ENCODE data around the gene HSD11B1. TPM values are rescaled to one million over a fixed set of nuclear protein-coding genes. Genes with fewer than 3 reads are reported as not detected.
"Not testable (repeated sequence)": the region's sequence is repeated elsewhere in the genome, so short reads cannot be mapped to it uniquely, and the experiment has no call there.

Gene HSD11B1
- total RNA-seq, 2 donors from 2014 or later: 0.66 to 3.6 TPM

- TF ChIP-seq POLR2A (IDR thresholded peaks at IDR 0.05) (no peak), CTCF (IDR thresholded peaks at IDR 0.05) (no peak)
- Histone ChIP-seq H3K4me1 (peaks cover 6% of the 10 kb centered on the region), H3K27me3 (no peaks in the 10 kb centered on the region), H3K27ac (no peak overlapping the region), H3K36me3 (replicated peaks in 1 of 2; ENCODE audit: insufficient read depth in 1 of 2, low read depth in 2 of 2) (no peaks in the 10 kb centered on the region), H3K4me3 (no peak overlapping the region), H3K9me3 (no peaks in the 10 kb centered on the region)
- intact Hi-C loops (cut with DNase I): loop anchor here (5.0 kb wide), 1 partner anchor 94 kb away; no protein-coding TSS in a partner anchor
- ATAC-seq (no peak), DNase-seq (no peak)
Observed at GRCh38 chr1:209696673-209697072, 8.0 kb upstream of the HSD11B1 start.

DNA sequence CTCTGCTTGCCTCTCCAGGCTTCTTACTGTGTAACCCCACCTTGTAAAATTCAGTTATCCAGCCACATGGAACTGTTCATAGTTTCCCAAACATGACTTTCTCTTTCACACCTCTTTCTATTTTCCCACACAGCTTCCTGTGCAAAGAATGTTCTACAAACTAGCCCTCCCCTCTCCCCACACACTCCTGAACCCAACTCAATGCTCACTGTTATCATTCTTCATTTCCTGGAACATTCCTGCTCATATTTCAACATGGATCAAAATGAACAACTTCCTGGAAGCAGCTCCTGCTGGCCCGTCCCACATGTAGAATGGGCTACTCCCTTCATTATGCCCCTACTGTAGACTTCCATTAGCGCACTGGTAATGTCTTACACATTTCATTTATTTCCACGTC is 7.5 kb upstream of the HSD11B1 start:
- Histone ChIP-seq H3K9me3 (no peaks in the 10 kb centered on the region), H3K27ac (no peak overlapping the region), H3K27me3 (no peaks in the 10 kb centered on the region), H3K4me3 (no peak overlapping the region), H3K36me3 (replicated peaks in 1 of 2; ENCODE audit: insufficient read depth in 1 of 2, low read depth in 2 of 2) (no peaks in the 10 kb centered on the region), H3K4me1 (peaks cover 6% of the 10 kb centered on the region)
- TF ChIP-seq POLR2A (IDR thresholded peaks at IDR 0.05) (no peak), CTCF (IDR thresholded peaks at IDR 0.05) (no peak)
- ATAC-seq: peak; percentile 42
- intact Hi-C loops (cut with DNase I): loop anchor here (5.0 kb wide), 1 partner anchor 95 kb away; no protein-coding TSS in a partner anchor
- DNase-seq: no peak
- 81 to 83% methylated on average over 3 of the region's 3 CpGs for WGBS, 2 donors

GRCh38 chr1:209700686-209701085 is 4.0 kb upstream of the HSD11B1 start:
- H3K27ac ChIP-seq; H3K4me1 ChIP-seq; H3K36me3 ChIP-seq (replicated peaks in 1 of 2; ENCODE audit: insufficient read depth in 1 of 2, low read depth in 2 of 2); DNase-seq; intact Hi-C loops (cut with DNase I); H3K9me3 ChIP-seq; ATAC-seq; H3K4me3 ChIP-seq; H3K27me3 ChIP-seq: not testable (repeated sequence)

DNA sequence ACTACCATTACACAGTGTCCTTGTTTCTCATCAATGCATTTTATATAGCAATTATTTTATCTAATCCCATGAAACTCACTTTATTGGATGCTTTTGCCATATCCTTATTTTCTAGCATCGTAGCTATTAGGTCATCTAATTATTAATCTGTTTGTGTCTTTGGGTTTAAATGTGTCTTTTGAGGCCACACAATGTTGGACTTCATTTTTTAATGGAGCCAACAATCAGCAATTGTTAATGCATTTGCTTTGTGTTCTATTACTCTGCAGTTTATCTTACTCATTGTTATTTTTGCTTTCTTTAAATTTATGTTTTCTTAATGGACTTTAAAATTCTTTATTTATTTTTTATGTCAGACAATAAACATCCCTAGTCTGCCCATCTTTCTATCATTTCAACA is 1.8 kb upstream of the HSD11B1 start:
- no peak for TF ChIP-seq CTCF (IDR thresholded peaks at IDR 0.05)
- no peak for TF ChIP-seq POLR2A (IDR thresholded peaks at IDR 0.05)
- DNase-seq (no peak), ATAC-seq (no peak)
- H3K4me1 ChIP-seq: no peaks in the 10 kb centered on the region
- no peak overlapping the region for H3K4me3 ChIP-seq
- no peaks in the 10 kb centered on the region for H3K9me3 ChIP-seq
- 58 to 64% methylated on average over 1 of the region's 1 CpG for WGBS, 2 donors
- no peaks in the 10 kb centered on the region for H3K36me3 ChIP-seq (replicated peaks in 1 of 2; ENCODE audit: insufficient read depth in 1 of 2, low read depth in 2 of 2)
- no peak overlapping the region for H3K27ac ChIP-seq
- H3K27me3 ChIP-seq: no peaks in the 10 kb centered on the region
- intact Hi-C loops (cut with DNase I): no loop called here

- no peaks in the 10 kb centered on the region for H3K4me1 ChIP-seq
- no peak overlapping the region for H3K4me3 ChIP-seq
- no peak overlapping the region for H3K27ac ChIP-seq
- H3K9me3 ChIP-seq: no peaks in the 10 kb centered on the region
- no peaks in the 10 kb centered on the region for H3K36me3 ChIP-seq (replicated peaks in 1 of 2; ENCODE audit: insufficient read depth in 1 of 2, low read depth in 2 of 2)
- intact Hi-C loops (cut with DNase I): no loop called here
- no peaks in the 10 kb centered on the region for H3K27me3 ChIP-seq
- TF ChIP-seq CTCF (IDR thresholded peaks at IDR 0.05) (no peak), POLR2A (IDR thresholded peaks at IDR 0.05) (no peak)
- ATAC-seq (no peak), DNase-seq (no peak)
- 71 to 73% methylated on average over 6 of the region's 6 CpGs for WGBS, 2 donors
Observed at GRCh38 chr1:209703834-209704504, 677 bp upstream of the HSD11B1 start.

Measured in body of pancreas (tissue), 4 donors.